Measurements from ENCODE around the gene SIAH1. TPM values are rescaled to one million over a fixed set of nuclear protein-coding genes. Genes with fewer than 3 reads are reported as not detected.

SIAH1 gene
- total and polyA plus RNA-seq, 10 of the 15 experiments (the other 5 are each of a cell fraction or from before 2014, with no cell fraction given), result 5.1 to 21.1 (median 13.9) TPM

- no peak for TF ChIP-seq ATF2 (IDR thresholded peaks at IDR 0.05; ENCODE audit: low read length)
- TF ChIP-seq KDM1A (IDR thresholded peaks at IDR 0.05; ENCODE audit: borderline replicate concordance), result no peak
- no peak for TF ChIP-seq IKZF2 (IDR thresholded peaks at IDR 0.05)
- no peak for TF ChIP-seq LARP7 (IDR thresholded peaks at IDR 0.05)
- TF ChIP-seq, protein P1, sequence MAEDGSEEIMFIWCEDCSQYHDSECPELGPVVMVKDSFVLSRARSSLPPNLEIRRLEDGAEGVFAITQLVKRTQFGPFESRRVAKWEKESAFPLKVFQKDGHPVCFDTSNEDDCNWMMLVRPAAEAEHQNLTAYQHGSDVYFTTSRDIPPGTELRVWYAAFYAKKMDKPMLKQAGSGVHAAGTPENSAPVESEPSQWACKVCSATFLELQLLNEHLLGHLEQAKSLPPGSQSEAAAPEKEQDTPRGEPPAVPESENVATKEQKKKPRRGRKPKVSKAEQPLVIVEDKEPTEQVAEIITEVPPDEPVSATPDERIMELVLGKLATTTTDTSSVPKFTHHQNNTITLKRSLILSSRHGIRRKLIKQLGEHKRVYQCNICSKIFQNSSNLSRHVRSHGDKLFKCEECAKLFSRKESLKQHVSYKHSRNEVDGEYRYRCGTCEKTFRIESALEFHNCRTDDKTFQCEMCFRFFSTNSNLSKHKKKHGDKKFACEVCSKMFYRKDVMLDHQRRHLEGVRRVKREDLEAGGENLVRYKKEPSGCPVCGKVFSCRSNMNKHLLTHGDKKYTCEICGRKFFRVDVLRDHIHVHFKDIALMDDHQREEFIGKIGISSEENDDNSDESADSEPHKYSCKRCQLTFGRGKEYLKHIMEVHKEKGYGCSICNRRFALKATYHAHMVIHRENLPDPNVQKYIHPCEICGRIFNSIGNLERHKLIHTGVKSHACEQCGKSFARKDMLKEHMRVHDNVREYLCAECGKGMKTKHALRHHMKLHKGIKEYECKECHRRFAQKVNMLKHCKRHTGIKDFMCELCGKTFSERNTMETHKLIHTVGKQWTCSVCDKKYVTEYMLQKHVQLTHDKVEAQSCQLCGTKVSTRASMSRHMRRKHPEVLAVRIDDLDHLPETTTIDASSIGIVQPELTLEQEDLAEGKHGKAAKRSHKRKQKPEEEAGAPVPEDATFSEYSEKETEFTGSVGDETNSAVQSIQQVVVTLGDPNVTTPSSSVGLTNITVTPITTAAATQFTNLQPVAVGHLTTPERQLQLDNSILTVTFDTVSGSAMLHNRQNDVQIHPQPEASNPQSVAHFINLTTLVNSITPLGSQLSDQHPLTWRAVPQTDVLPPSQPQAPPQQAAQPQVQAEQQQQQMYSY (CRISPR knock-in tag; IDR thresholded peaks at IDR 0.05), result no peak
- Histone ChIP-seq H3K9me3 (replicated peaks; ENCODE audit: control insufficient read depth, insufficient read depth, low read length) (no peaks in the 10 kb centered on the region), H3K79me2 (ENCODE audit: control insufficient read depth, insufficient read depth, low read length) (no peaks in the 10 kb centered on the region), H3K4me1 (ENCODE audit: control insufficient read depth, insufficient read depth, low read length) (no peaks in the 10 kb centered on the region), H3K27me3 (replicated peaks in 1 of 2; ENCODE audit: control insufficient read depth in 2 of 2, insufficient read depth in 2 of 2, low read length in 1 of 2) (no peaks in the 10 kb centered on the region), H3K36me3 (ENCODE audit: control insufficient read depth in 2 of 2, insufficient read depth in 2 of 2, low read length in 1 of 2) (no peaks in the 10 kb centered on the region), H3K27ac (ENCODE audit: control insufficient read depth, insufficient read depth) (no peak overlapping the region), H4K20me1 (ENCODE audit: control insufficient read depth, insufficient read depth) (no peaks in the 10 kb centered on the region), H2AFZ (ENCODE audit: control insufficient read depth, low read depth, low read length) (no peak overlapping the region), H3K9ac (ENCODE audit: control insufficient read depth, insufficient read depth, low read length) (no peak overlapping the region), H3K4me2 (ENCODE audit: control insufficient read depth, insufficient read depth) (no peak overlapping the region), H3K4me3 (no peak overlapping the region)
- no peak for DNase-seq (ENCODE audit: low read depth, low spot score)
- ChIA-PET RAD21 (ENCODE audit: unreplicated experiment) (interaction anchor here (1.0 kb wide), 1 partner anchor 175 kb away, joined by 6 read pairs; no protein-coding TSS in a partner anchor), CTCF (interaction anchor here (0.7 to 0.8 kb wide), 3 partner anchors 10 to 79 kb away, joined by 3 to 4 read pairs (median 3); no protein-coding TSS in a partner anchor), POLR2A (interaction anchor here (0.7 to 1.5 kb wide), 3 partner anchors 10 to 261 kb away, joined by 3 to 6 read pairs (median 5); no protein-coding TSS in a partner anchor), SMC1A (ENCODE audit: uncharacterized antibody, unreplicated experiment) (interaction anchor here (0.5 to 1.1 kb wide), 5 partner anchors 11 to 212 kb away, joined by 3 to 4 read pairs (median 3); no protein-coding TSS in a partner anchor)
- FAIRE-seq, result no peak
- 63% methylated on average over 12 of the region's 12 CpGs for WGBS (ENCODE audit: insufficient coverage, insufficient replicate concordance, low lambda C conversion rate, missing lambda C conversion rate)
- ATAC-seq, result no peak
- intact Hi-C loops (cut with micrococcal nuclease; ENCODE audit: unreplicated experiment) (no loop called here), in situ Hi-C loops (cut with MboI) (no loop called here)
- no TSS peak for BruUV-seq (replicated peaks)
These were observed 24.8 kb upstream of the SIAH1 start for GRCh38 chr16:48409839-48410632.

All from GM12878 (cell line).